H9 (cell line): ENCODE data around the gene PLEKHO2. TPM values are rescaled to one million over a fixed set of nuclear protein-coding genes. Genes with fewer than 3 reads are reported as not detected.
A peak's percentile ranks its signal among the peaks of the same experiment; 100 is the strongest.

Experiments
- DNase-seq: peaks from one replicate; pipeline ENCODE4 v3.0.0-alpha.2; 2017
- H2AFZ ChIP-seq: one replicate; pipeline ENCODE4 v1.6.1; 2013; ENCODE audit warnings: mild to moderate bottlenecking, low read length, control low read depth, moderate library complexity
- H2AK5ac ChIP-seq: 2 replicates; pipeline ENCODE4 v1.6.1; 2013; ENCODE audit warnings: low read length, control low read depth, mixed read lengths; ENCODE audit not compliant: insufficient read length
- H2BK120ac ChIP-seq: one replicate; pipeline ENCODE4 v1.6.1; 2013; ENCODE audit warnings: low read depth, mild to moderate bottlenecking, low read length, control low read depth, inconsistent platforms; ENCODE audit not compliant: poor library complexity, severe bottlenecking
- H2BK12ac ChIP-seq: 2 replicates; pipeline ENCODE4 v1.6.1; 2013; ENCODE audit warnings: low read length, control low read depth, mixed read lengths, low read depth; ENCODE audit not compliant: insufficient read length
- H2BK15ac ChIP-seq: 2 replicates; pipeline ENCODE4 v1.6.1; 2013; ENCODE audit warnings: low read depth, low read length, control low read depth
- H2BK20ac ChIP-seq: one replicate; pipeline ENCODE4 v1.6.1; 2013; ENCODE audit warnings: low read depth, mild to moderate bottlenecking, low read length, control low read depth, inconsistent platforms; ENCODE audit not compliant: poor library complexity, severe bottlenecking
- H2BK5ac ChIP-seq: 2 replicates; pipeline ENCODE4 v1.6.1; 2013; ENCODE audit warnings: low read length, control low read depth, mixed read lengths; ENCODE audit not compliant: insufficient read length
- H3K14ac ChIP-seq: 2 replicates; pipeline ENCODE4 v1.6.1; 2013; ENCODE audit warnings: low read length, control low read depth; ENCODE audit not compliant: insufficient read depth
- H3K18ac ChIP-seq: 2 replicates; pipeline ENCODE4 v1.6.1; 2013; ENCODE audit warnings: low read depth, mild to moderate bottlenecking, mixed read lengths, low read length, control low read depth; ENCODE audit not compliant: insufficient read length
- H3K23ac ChIP-seq: 2 replicates; pipeline ENCODE4 v1.6.1; 2013; ENCODE audit warnings: low read length, control low read depth, mixed read lengths, low read depth; ENCODE audit not compliant: insufficient read length
- H3K23me2 ChIP-seq: 2 replicates; pipeline ENCODE4 v1.6.1; 2013; ENCODE audit warnings: low read depth, mild to moderate bottlenecking, mixed read lengths, low read length, control low read depth; ENCODE audit not compliant: insufficient read length, poor library complexity, severe bottlenecking
- H3K27ac ChIP-seq: 2 replicates; pipeline ENCODE4 v1.5.1; 2013; ENCODE audit warnings: low read length, control low read depth, mixed read lengths, low read depth; ENCODE audit not compliant: insufficient read length
- H3K27me3 ChIP-seq: 2 replicates; pipeline ENCODE4 v1.6.1; 2013; ENCODE audit warnings: low read length, control low read depth, inconsistent platforms; ENCODE audit not compliant: insufficient read depth
- H3K4ac ChIP-seq: 2 replicates; pipeline ENCODE4 v1.6.1; 2013; ENCODE audit warnings: low read depth, mild to moderate bottlenecking, control low read depth, inconsistent platforms, low read length, moderate library complexity
- H3K4me1 ChIP-seq: 2 replicates; pipeline ENCODE4 v1.6.1; 2013; ENCODE audit warnings: low read length, control low read depth, inconsistent platforms; ENCODE audit not compliant: insufficient read depth
- H3K4me2 ChIP-seq: 2 replicates; pipeline ENCODE4 v1.6.1; 2013; ENCODE audit warnings: low read length, control low read depth, mixed read lengths; ENCODE audit not compliant: insufficient read length, insufficient read depth
- H3K56ac ChIP-seq: 2 replicates; pipeline ENCODE4 v1.6.1; 2013; ENCODE audit warnings: low read depth, mild to moderate bottlenecking, mixed read lengths, low read length, control low read depth; ENCODE audit not compliant: insufficient read length
- H3K79me1 ChIP-seq: 2 replicates; pipeline ENCODE4 v1.6.1; 2013; ENCODE audit warnings: low read depth, mild to moderate bottlenecking, moderate library complexity, low read length, control low read depth, inconsistent platforms; ENCODE audit not compliant: insufficient read depth, poor library complexity, severe bottlenecking
- H3K79me2 ChIP-seq: 2 replicates; pipeline ENCODE4 v1.6.1; 2013; ENCODE audit warnings: low read length, control low read depth, inconsistent platforms; ENCODE audit not compliant: insufficient read depth
- H3K9ac ChIP-seq: 2 replicates; pipeline ENCODE4 v1.6.1; 2013; ENCODE audit warnings: low read length, control low read depth, mixed read lengths; ENCODE audit not compliant: insufficient read length; ENCODE audit errors: extremely low read depth
- H3K9me3 ChIP-seq: one replicate; pipeline ENCODE4 v1.6.1; 2013; ENCODE audit warnings: low read depth, low read length, inconsistent platforms; ENCODE audit not compliant: control insufficient read depth
- H3T11ph ChIP-seq: one replicate; pipeline ENCODE4 v1.6.1; 2013; ENCODE audit warnings: mild to moderate bottlenecking, low read length, control low read depth, inconsistent platforms
- H4K20me1 ChIP-seq: one replicate; pipeline ENCODE4 v1.6.1; 2013; ENCODE audit not compliant: control insufficient read depth, insufficient read length, insufficient read depth
- H4K5ac ChIP-seq: 2 replicates; pipeline ENCODE4 v1.6.1; 2013; ENCODE audit warnings: low read depth, mild to moderate bottlenecking, mixed read lengths, low read length, control low read depth; ENCODE audit not compliant: insufficient read length
- H4K8ac ChIP-seq: replicated peaks from 2 replicates; pipeline ENCODE4 v1.6.1; 2013; ENCODE audit warnings: low read length, control low read depth, mixed read lengths, low read depth; ENCODE audit not compliant: insufficient read length
- H4K91ac ChIP-seq: 2 replicates; pipeline ENCODE4 v1.6.1; 2013; ENCODE audit warnings: low read depth, mild to moderate bottlenecking, moderate library complexity, mixed read lengths, low read length, control low read depth; ENCODE audit not compliant: insufficient read length
- H3K27ac Mint-ChIP-seq, 3 experiments: 2 replicates in 2 of 3; 3 replicates in 1 of 3; pipeline ENCODE4 v1.8.0; 2020 to 2021; ENCODE audit warnings: mixed read lengths in 3 of 3, mild to moderate bottlenecking in 1 of 3, moderate library complexity in 1 of 3
- H3K27me3 Mint-ChIP-seq: 2 replicates; pipeline ENCODE4 v1.8.0; 2021; ENCODE audit warnings: low read depth, mild to moderate bottlenecking, moderate library complexity, mixed read lengths
- H3K36me3 Mint-ChIP-seq, 3 experiments: 2 replicates in 2 of 3; 3 replicates in 1 of 3; pipeline ENCODE4 v1.8.0; 2020 to 2021; ENCODE audit warnings: low read depth in 3 of 3, mixed read lengths in 3 of 3; ENCODE audit not compliant: insufficient read depth in 1 of 3
- H3K4me1 Mint-ChIP-seq, 2 experiments: 2 replicates each; pipeline ENCODE4 v1.8.0; 2020; ENCODE audit warnings: mixed read lengths in 2 of 2
- H3K4me3 Mint-ChIP-seq, 2 experiments: 2 replicates in 1 of 2; 3 replicates in 1 of 2; pipeline ENCODE4 v1.8.0; 2020 to 2021; ENCODE audit warnings: mild to moderate bottlenecking in 2 of 2, mixed read lengths in 2 of 2, moderate library complexity in 1 of 2
- H3K9me3 Mint-ChIP-seq, 2 experiments: 2 replicates in 1 of 2; 3 replicates in 1 of 2; pipeline ENCODE4 v1.8.0; 2020; ENCODE audit warnings: mild to moderate bottlenecking in 2 of 2, mixed read lengths in 2 of 2, moderate library complexity in 1 of 2
- WGBS: extraction: QIAGEN DNeasy Blood & Tissue Kit; methylation state at CpG from one replicate; pipeline ENCODE4 v1.1.7; 2013; ENCODE audit warnings: missing lambda C conversion rate, low lambda C conversion rate, mixed read lengths; ENCODE audit not compliant: insufficient read length; ENCODE audit errors: extremely low coverage; 5-methylcytosine and 5-hydroxymethylcytosine counted together
- total RNA-seq: library from RNA; stranded (reverse); gene quantifications from 2 replicates; pipeline ENCODE4 v1.2.1, GENCODE V29; 2021
- TF ChIP-seq, protein P1 (sequence below): fragments of 200-600 bp; sonication (generic); conservative IDR thresholded peaks from 3 replicates; pipeline ENCODE4 v1.8.0; 2021; ENCODE audit warnings: antibody characterized with exemption, mild to moderate bottlenecking

PLEKHO2 gene
- total RNA-seq, 1 experiment from 2014 or later = 18.1 TPM

DNA sequence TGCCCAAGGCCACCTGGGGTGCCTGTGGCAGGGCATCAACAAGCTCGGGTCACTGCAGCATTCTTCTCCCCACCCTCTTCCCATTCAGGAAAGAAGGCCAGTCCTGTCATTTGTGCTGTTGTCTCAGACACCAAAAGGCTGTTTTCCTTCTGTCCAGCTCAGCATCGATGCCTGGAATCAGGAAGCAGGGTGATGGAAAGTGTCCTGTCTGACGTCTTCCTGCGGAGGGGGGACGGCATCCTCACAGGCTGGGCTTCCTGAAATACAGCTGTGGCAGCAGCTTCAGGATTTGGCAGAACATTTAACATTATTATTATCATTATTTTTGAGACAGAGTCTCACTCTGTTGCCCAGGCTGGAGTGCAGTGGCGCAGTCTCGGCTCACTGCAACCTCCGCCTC is 37.0 kb downstream of the PLEKHO2 start:
- Histone ChIP-seq H3K79me1 (no peaks in the 10 kb centered on the region), H3T11ph (no peak overlapping the region), H4K8ac (no peak overlapping the region), H3K56ac (no peak overlapping the region), H2BK15ac (no peak overlapping the region), H2BK20ac (no peak overlapping the region), H2BK12ac (no peak overlapping the region), H3K23ac (no peak overlapping the region), H2BK5ac (no peak overlapping the region), H3K27me3 (peaks cover 3% of the 10 kb centered on the region; the same call in 1 of the 2 replicates), H2AFZ (no peak overlapping the region), H3K4me1 (peaks cover 13% of the 10 kb centered on the region), H3K9ac (no peak overlapping the region), H4K91ac (no peak overlapping the region), H2BK120ac (no peak overlapping the region), H3K18ac (no peak overlapping the region), H3K79me2 (no peaks in the 10 kb centered on the region), H3K4me2 (no peak overlapping the region), H3K4ac (no peak overlapping the region), H3K14ac (no peak overlapping the region), H3K23me2 (no peaks in the 10 kb centered on the region), H3K9me3 (no peaks in the 10 kb centered on the region), H4K20me1 (no peaks in the 10 kb centered on the region), H3K27ac (no peak overlapping the region), H4K5ac (no peak overlapping the region), H2AK5ac (no peak overlapping the region)
- Mint-ChIP-seq H3K36me3 (no peaks in the 10 kb centered on the region), H3K9me3 (no peaks in the 10 kb centered on the region), H3K27ac (peak overlapping the region in 1 of 3 experiments; percentile 40; a peak in 1 of 7 replicates), H3K27me3 (peaks cover 2% of the 10 kb centered on the region; the same call in 1 of the 2 replicates), H3K4me1 (peaks cover 23 to 31% of the 10 kb centered on the region in 2 experiments), H3K4me3 (no peak overlapping the region)
- no peak for DNase-seq
- TF ChIP-seq, protein P1, sequence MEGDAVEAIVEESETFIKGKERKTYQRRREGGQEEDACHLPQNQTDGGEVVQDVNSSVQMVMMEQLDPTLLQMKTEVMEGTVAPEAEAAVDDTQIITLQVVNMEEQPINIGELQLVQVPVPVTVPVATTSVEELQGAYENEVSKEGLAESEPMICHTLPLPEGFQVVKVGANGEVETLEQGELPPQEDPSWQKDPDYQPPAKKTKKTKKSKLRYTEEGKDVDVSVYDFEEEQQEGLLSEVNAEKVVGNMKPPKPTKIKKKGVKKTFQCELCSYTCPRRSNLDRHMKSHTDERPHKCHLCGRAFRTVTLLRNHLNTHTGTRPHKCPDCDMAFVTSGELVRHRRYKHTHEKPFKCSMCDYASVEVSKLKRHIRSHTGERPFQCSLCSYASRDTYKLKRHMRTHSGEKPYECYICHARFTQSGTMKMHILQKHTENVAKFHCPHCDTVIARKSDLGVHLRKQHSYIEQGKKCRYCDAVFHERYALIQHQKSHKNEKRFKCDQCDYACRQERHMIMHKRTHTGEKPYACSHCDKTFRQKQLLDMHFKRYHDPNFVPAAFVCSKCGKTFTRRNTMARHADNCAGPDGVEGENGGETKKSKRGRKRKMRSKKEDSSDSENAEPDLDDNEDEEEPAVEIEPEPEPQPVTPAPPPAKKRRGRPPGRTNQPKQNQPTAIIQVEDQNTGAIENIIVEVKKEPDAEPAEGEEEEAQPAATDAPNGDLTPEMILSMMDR = no peak
- no CpG with 5 or more reads among the region's 8 CpGs for WGBS
